HG03342 (cell line): Measurements from ENCODE around the gene TUBB6.

Experiments used
- ATAC-seq: cut with Tn5 transposase; IDR thresholded peaks from one replicate; pipeline ENCODE4 v1.9.1; 2021; ENCODE audit warnings: mild to moderate bottlenecking, moderate library complexity; ENCODE audit not compliant: unreplicated experiment

The TUBB6 gene

DNA sequence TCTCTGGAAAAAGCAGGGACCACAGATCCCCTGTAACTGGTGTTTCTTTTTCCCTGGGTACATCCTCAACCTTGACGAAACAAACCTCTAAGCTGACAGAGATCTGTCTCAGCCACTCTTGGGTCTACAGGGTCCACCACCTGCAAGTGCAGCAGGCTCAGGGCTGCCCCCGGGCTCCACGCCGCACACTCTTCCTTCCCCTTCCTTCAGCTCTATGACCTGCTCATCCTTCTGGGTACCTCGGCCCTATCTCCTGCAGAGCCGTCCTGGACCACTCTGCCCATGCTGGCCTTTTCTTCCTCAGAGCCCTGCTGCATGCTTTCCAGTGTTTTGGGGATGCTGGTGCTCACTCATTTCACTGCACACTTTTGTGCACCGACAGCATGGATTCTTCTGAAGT is 27.5 kb downstream of the TUBB6 start:
- ATAC-seq, result no peak

DNA sequence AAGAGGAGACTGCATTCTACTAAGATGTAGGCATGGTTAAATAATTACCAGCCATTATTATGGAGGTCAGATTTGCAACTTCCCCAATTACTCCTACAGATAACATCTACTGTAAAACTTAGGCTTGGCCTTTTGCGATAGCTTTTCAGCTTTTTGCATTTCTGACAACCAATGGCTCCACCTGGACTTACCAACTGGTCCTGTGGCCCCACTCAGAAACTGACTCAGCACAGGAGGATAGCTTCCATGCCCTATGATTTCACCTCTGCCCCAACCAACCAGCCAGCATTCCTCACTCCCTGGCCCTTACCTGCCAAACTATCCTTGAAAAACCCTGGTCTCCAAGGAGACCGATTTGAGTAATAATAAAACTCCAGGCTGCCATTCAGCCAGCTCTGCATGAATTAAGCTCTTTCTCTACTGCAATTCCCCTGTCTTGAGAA is 28.2 kb downstream of the TUBB6 start:
- no peak for ATAC-seq

DNA sequence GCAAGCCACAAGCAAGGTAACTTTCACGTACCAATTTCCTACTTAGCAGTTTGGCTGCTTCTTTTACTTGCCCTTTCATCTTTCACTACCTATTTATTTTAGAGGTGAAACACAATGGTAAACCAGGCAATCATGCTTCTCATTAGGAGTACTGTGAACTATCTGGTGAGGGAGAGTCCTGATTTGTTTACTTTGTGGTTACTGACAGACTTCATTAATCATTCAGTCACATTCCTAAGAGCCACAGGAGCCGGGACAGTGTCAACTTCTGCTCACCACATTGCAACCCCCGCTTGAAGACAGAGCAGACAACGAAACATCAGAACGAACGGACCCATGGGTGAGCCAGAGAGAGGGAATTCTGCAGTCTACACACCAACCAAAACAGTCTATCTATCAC is 28.8 kb downstream of the TUBB6 start:
- ATAC-seq, result no peak

DNA sequence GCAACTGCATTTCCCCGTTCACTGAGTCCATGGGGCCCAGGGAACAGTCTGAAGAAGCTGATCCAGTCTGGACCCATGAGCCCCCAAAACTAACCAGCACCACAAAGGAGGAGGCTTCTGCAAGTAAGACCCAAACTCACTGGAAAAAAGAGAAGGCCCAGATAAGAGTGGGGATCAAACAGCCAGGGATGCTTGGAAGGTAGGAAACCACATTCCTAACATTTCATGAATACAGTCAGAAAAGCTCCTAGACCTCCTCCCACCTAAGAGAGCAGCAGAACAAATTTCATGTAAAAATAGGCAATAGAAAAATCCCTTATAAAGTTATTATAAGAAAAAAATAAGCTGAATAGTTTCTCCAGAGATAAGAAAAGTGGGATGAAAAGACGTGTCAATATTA is 30.3 kb downstream of the TUBB6 start:
- ATAC-seq, result no peak

DNA sequence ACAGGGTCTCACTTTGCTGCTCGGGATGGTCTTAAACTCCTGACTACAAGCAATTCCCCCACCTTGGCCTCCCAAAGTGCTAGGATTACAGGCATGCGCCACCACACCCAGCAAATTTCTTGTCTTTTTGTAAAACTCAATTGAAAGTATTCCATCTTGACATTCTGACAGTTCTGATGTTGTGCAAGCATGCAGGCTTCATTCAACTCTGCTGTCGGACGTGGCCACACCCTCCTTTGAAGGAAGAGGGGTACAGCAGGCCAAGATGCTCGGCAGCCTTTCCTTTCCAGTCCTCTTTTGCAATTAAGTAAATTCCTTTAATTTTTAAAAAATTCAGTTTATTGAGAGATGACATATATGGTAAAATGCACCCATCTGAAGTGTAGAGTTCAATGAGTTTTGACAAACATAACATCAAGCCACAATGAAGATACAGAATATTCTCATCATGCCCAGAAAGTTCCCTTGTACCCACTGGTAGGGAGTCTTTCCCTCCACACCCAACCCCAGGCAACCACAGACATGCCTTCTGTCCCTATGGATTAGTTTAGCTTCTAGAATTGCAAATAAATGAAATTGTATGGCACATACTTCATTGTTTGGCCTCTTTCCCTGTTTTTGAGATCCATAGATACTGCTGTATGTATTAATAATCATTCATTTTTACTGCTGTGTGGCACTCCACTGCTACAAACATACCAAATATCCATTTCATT is 33.1 kb downstream of the TUBB6 start:
- no peak for ATAC-seq

DNA sequence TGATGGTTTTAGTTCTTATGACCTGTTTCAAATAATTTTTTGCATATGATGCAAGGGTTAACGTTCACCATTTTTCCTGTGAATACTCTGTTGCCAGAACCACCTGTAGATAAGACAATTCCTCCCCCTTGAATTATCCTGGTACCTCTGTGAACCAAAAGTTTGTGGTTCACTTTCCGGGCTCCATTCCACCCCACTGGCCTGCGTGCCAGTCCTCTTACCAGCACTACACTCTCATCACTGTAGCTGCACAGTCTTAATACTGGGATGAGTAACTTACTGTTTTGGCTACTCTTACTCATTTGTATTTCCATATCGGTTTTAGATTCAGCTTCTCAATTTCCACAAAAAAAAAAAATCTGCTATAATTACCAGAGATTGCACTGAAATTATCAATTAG is 34.6 kb downstream of the TUBB6 start:
- ATAC-seq, result no peak

DNA sequence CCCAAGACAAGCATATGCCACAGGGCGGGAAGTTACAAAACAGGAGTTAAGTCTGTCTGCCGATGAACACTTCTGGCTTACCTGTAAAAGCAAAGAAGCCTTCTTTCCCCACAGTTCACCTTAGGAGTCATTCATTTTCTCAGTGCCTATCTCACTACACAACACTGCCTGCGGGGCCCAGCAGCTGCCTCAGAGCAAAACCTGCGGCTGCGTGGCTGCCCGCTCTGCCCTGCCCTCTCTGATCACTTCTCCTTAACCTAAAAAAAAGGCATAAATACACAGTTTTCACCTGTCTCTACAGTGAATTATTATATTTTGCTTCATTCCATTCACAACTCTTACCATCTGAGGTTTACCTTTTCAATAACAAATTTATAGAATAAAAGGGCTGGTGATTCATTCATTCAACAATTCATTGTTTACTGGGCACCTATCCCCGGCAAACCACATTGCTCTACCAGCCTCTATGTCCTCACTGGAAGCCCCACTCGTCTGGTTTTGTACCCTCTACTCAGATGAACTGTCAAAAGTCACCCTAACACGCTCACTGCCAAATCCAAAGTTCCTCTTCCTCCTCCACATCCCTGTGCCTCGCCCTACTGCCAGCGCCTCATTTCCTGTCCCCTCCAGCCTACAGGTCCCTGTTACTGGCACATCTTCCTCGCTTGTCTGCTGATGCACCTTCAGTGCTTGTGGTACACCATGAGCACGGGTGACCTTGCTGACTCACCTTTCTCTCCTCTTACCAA is 37.6 kb downstream of the TUBB6 start:
- no peak for ATAC-seq

DNA sequence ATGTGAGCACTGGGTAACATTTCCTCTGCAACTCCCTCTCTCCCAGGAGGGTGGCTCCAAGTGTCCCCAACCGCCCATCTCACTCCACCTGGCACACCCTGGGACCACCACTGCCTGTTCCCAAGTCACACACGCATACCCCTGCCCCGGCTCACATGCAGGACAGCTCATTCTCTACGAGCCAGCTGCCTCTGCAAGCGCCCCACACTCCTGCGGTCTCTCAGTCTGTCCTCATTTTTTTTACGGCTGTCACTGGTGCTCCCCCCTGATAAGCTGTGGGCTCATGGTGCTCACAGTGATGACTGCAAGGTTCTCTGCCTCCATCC is 38.2 kb downstream of the TUBB6 start:
- ATAC-seq, result no peak

DNA sequence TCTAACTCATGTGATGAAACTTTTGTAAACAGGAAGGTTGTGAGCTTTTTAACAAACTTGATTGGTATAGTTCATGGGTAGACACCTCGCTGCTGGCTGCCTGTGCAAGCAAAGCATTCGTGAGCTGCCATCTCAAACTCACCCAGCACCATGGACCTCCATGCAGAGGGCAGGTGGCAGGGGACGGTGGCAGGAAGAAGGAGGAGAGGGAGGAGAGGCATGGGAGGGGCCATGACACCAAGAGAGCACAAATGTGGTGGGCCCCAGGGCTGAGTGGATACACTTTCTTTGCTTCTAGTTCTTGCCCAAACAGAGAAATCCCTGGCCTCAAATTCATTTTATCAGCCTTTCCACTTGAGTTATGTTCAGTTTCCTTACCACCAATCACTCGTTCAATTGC is 39.9 kb downstream of the TUBB6 start:
- no peak for ATAC-seq

DNA sequence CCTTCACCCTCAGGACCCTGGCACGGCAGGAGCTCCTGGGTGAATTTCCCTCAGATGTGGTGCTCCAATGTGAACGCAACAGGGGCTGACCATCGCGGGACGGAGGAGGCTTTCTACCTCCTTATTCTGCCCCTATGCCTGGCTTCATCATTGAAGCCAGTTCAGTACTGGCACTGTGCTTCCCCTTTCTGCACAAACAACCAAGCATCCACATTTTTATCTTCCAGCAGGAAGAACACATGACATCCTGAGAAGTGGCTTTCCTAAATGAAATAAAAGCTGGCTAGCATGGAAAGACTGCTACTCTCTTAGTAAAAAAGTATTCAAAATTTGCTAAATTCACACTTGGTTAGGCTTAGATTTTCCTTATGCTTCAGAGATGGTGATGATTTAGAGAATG is 44.1 kb downstream of the TUBB6 start:
- ATAC-seq, result no peak

DNA sequence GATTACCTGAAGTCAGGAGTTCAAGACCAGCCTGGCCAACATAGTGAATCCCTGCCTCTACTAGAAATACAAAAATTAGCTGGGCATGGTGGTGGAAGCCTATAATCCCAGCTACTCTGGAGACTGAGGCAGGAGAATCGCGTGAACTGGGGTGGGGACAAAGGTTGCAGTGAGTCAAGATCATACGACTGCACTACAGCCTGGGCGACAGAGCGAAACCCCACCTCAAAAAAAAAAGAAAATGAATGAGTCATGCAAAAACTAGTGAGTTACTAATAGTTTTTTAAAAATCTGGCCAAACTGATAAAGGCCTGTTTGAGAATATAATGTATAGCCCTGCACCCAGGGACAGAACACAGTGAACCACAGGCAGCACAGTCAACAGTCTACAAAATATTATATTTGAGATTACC is 51.5 kb downstream of the TUBB6 start:
- no peak for ATAC-seq

DNA sequence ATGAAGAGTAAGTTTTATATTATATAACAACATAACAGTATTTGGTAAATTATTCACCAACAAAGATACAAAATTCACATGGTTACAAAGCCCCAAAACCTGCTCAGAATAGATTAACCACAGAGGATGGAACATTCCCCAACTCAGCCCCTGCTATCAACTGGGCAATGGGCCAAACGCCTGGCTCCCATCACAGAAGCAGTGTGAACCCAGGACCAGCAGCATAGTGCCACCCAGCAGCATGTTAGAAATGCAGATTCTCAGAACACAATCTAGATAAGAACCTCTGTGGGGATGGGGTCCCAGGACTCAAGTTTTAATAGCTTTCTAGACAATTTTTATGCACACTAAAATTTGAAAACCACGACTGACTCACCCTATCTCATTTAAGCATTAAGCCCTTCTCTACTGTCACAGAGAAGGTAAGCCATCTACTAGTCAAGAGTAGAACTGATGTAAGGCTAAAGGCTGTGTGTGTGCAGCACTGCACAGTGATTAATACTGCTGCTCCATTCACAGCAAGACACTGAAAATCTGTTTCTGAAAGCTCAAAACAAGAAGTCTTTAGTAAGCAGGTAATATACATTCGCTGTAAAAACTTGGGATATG is 53.8 kb downstream of the TUBB6 start:
- ATAC-seq, result no peak

DNA sequence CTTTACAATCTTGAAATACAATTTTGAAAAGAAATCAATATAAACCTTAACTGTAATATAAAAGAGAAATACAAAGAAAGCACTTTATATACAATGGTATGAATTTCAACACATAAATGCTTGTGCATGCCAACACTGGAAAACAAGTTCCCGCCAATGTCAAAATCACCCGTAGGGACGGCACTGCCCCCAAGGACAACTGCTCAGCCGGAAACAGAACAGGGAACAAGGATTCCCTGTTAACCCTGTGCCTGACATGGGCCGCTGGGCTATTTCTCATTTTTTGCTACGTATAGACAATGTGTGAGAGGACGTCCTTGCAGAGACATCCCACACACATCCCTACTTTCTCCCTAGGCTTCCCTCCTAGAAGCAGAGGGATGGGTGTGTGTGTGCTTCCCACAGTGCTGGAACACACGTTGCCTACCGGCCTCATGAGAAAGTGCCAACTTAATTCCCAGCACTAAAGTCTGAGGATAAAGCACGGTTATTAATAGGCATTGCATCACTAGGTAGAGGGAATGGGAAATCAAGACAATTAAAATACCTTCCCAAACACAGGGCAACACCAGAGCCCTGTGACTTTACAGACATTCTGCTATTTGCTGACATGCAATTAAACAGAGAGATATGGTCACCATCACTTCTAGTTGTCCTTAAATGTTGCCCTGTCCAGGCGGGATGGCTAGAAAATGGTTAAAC is 54.6 kb downstream of the TUBB6 start:
- no peak for ATAC-seq

DNA sequence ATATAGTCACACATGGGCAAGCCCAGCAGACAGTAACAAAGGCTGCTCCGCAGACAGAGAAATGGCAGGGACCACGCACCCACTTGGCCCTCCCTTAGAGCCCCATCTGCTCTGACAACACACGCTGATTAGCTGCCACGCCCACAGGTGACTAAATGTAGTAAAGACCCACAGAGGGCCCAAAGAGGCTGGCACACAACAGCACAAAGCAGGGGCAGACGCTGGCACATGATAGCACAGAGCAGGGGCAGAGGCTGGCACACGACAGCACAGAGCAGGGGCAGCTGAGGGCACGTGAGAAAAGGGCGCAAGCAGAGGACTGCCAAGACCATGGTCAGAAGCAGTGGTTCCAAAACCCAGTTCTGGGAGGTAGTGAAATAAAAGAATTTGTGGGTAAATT is 58.3 kb downstream of the TUBB6 start:
- ATAC-seq, result no peak

DNA sequence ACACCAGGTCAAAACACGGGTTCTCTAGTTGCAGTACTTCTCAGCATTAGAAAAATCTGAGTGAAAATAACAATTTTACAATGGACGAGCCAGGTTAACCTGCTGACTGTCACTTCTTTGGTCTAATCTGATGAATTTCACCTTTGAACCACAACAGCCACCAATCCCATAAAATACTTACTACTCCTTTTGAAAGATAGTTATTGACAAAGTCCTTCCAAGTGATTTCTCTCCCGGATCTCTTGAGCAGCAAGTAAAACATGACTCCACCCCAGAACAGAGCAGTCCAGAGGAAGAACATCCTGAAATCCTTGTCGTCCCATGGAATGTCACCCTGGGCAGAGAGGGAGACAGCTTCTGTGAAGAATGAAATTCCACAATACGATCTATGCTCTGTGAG is 58.7 kb downstream of the TUBB6 start:
- ATAC-seq, result no peak

DNA sequence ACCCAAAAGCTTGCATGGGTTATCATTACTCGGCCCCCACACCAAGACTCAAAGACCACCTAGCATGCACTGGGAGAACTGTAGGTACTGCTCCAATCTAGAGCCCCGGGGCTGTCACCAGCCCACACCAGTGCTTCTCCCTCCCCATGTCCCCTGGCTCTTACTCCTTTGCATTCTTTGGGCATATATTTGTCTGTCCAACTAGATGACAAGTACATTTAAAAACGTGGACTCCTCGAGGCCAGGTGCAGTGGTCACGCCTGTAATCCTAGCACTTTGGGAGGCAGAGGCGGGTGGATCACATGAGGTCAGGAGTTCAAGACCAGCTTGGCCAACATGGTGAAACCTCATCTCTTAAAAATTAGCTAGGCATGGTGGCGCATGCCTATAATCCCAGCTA is 61.2 kb downstream of the TUBB6 start:
- ATAC-seq, result no peak

DNA sequence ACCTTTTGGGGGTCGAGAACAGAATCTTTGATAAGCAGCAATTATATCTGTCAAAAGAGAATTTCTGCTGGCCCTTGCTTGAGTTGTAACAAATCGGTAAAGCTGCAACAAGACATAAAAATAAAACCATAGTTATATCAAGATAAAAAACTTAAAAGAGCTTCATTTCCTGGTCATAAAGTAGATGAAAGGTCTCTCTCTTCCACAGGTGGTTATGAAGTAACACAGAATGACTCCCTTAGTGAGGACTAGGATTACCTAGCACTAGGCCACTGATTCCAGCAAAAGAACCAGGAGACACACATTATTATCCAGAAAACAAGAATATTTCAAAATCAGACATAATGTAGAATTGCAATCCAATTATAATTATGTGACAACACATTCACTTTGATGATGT is 63.5 kb downstream of the TUBB6 start:
- ATAC-seq, result no peak

DNA sequence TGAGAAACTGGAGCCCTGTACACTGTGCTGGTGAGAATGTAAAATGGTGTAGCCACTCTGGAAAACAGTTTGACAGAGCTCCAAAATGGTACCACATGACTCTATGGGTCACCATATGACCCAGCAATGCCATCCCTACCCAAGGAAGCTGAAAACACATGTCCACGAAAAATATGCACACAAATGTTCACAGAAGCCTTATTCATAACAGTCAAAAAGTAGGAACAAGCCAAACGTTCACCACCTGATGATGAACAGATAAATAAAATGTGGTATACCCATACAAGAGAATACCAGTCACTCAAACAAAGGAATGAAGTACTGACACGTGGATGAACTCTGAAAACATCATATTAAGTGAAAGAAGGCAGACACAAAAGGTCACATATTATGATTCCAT is 64.4 kb downstream of the TUBB6 start:
- ATAC-seq, result no peak

DNA sequence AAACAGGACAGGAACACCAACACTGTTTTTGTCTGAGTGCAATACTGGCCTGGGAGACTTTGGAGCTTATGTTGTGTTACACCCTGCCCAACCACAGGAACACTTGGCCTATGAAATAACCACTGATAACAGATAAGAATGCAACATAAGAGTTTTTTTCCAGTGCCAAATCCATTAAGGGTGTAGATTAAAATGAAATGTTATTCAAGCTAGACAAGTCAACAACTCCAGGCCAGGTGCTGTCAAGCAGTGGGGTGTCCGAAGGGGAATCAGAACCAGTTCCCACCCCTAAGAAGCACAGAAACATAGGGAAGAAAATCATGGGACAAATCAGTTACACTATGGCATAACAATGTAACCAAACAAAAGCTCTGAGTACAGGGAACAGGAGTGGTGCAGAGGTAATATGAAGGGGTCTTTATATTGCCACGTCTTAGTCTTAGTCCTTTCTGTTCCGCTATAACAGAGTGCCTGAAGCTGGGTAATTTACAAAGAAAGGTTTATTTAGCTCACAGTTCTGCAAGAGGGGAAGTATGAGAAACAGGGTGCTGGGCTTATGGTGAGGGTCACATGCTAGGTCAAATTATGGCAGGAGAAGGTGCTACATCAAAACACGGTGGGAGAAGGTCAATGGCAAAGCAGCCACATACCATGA is 65.2 kb downstream of the TUBB6 start:
- no peak for ATAC-seq

DNA sequence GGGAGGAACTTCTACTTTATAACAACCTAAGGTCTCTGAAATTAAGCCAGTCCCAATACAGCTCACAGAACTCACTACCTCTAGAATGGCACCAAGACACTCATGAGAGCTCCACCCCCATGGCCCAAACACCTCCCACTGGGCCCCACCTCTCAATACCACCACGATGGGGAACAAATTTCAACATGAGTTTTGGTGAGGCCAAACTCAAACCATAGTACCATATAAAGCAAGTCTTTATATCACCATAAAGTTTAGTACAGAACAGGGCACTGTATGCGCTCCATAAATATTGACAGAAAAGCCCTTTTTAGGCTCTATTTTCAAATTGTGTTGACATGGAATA is 65.7 kb downstream of the TUBB6 start:
- no peak for ATAC-seq

DNA sequence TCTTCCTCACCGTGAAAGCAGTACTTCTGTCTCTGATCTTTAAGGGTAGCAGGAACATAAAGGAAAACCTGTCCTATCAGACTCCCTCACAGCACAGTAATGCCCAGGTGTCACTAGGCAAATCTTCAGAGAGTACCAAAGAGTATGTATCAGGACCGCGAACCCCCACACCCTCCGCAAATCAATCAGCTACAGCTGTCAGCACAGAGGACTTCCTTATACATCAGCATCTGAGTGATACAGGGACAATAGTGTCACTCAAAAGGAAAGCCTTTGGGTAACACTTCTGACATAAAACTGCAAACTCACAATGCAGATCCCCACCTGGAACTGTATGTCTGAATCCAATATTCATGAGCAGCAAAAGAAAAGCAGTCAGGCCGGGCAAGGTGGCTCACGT is 66.4 kb downstream of the TUBB6 start:
- no peak for ATAC-seq
